ENCODE measurements around the gene CHST2. TPM values are rescaled to one million over a fixed set of nuclear protein-coding genes. Genes with fewer than 3 reads are reported as not detected.

The CHST2 gene
- total RNA-seq, 1 experiment from 2014 or later = 1.7 TPM

DNA sequence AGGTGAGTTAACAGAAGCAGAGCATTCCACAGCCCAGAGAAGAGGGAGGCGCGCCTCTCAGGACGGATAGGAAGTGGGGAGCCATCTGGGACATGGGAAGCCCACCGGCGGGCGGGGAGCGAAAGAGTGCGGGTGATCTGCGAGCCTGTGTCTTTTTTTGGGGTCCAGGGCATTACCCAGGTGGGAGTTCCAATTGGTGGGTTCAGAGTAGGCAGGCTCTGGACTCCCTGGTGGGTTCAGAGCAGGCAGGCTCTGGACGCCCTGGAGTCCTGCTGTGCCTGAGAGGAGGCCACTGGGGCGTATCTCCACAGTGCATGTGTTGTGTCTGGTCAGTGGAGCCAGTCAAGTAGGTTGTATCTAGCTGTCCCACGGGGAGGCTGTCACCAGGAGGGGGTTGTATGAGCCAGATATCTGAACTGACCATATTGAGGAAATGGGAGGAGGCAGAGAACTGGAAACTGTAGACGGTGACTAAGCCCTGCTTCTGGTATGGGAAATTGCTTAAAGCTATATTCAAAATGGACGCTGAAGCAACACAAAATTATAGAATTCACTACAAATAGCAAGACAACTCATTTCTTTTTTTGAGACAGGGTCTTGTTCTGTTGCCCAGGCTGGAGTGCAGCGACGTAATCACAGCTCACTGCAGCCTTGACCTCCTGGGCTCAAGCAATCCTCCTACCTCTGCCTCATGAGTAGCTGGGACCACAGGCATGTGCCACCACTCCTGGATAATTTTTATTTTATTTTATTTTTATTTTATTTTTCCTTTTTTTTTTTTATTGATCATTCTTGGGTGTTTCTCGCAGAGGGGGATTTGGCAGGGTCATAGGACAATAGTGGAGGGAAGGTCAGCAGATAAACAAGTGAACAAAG, 34.5 kb upstream of the CHST2 start:
- CTCF ChIA-PET = no interaction called here

DNA sequence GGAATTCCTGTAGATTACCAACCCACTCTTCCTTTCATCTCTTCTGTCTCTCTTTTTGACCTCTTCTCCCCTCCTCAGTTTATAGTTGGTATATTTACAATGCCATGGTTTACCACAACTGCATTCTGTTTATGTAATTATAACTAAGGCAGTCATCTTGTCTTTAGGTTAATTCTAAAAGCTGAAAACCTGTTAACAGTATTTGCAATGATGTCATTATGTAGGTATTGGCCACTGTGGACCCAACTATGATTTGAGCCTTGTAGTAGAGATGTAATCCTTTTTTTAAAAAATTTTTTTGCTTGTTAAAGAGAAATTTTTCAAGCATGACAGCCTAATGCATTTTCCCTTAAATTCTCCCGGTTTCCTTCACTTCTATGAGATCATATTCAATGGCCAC, 30.7 kb upstream of the CHST2 start:
- no peak overlapping the region for H2AFZ ChIP-seq (ENCODE audit: low read depth, low read length, poor library complexity, severe bottlenecking)
- RAD21 ChIA-PET (ENCODE audit: low non-redundant PET in 1 of 2, low total read pairs in 2 of 2, uncharacterized antibody in 2 of 2, unreplicated experiment in 2 of 2) = no interaction called here
- CTCF ChIA-PET = no interaction called here

More for the DNA sequence above, 34.5 kb upstream of the CHST2 start:
- no peak overlapping the region for H3K4me2 ChIP-seq (ENCODE audit: low read length)
- no peak overlapping the region for H3K4me3 ChIP-seq (replicated peaks in 1 of 2; ENCODE audit: low read depth in 1 of 2, low read length in 2 of 2)
- DNase-seq (ENCODE audit: low read depth, low spot score) (no peak), ATAC-seq (0 out of 2 replicates have a peak, but pooled peaks have one; percentile 34)
- H4K20me1 ChIP-seq (ENCODE audit: insufficient read depth) = no peaks in the 10 kb centered on the region
- no peaks in the 10 kb centered on the region for H3K9me3 ChIP-seq (ENCODE audit: control insufficient read depth in 1 of 2, insufficient read depth in 1 of 2, low read depth in 1 of 2, low read length in 2 of 2)
- H3K36me3 ChIP-seq (ENCODE audit: control insufficient read depth in 1 of 2, insufficient read depth in 2 of 2, low read length in 2 of 2) = no peaks in the 10 kb centered on the region
- TF ChIP-seq, protein P1, sequence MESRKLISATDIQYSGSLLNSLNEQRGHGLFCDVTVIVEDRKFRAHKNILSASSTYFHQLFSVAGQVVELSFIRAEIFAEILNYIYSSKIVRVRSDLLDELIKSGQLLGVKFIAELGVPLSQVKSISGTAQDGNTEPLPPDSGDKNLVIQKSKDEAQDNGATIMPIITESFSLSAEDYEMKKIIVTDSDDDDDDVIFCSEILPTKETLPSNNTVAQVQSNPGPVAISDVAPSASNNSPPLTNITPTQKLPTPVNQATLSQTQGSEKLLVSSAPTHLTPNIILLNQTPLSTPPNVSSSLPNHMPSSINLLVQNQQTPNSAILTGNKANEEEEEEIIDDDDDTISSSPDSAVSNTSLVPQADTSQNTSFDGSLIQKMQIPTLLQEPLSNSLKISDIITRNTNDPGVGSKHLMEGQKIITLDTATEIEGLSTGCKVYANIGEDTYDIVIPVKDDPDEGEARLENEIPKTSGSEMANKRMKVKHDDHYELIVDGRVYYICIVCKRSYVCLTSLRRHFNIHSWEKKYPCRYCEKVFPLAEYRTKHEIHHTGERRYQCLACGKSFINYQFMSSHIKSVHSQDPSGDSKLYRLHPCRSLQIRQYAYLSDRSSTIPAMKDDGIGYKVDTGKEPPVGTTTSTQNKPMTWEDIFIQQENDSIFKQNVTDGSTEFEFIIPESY (IDR thresholded peaks at IDR 0.05; ENCODE audit: extremely low read depth, insufficient replicate concordance, low read length) = no peak
- TF ChIP-seq ZFX (IDR thresholded peaks at IDR 0.05) (no peak), RAD21 (IDR thresholded peaks at IDR 0.05; ENCODE audit: low read depth) (no peak)
- no peaks in the 10 kb centered on the region for H3K4me1 ChIP-seq (ENCODE audit: control insufficient read depth in 1 of 2, insufficient read depth in 2 of 2, low read length in 2 of 2)
- intact Hi-C loops (cut with micrococcal nuclease) = no loop called here
- no TSS peak for BruUV-seq (replicated peaks)
- no peaks in the 10 kb centered on the region for H3K79me2 ChIP-seq (ENCODE audit: insufficient read depth, low read length)
- H3K27me3 ChIP-seq (ENCODE audit: insufficient read depth, low read length) = no peaks in the 10 kb centered on the region
- no peak overlapping the region for H3K27ac ChIP-seq (ENCODE audit: low read depth, low read length)
- no peaks in the 10 kb centered on the region for H3K9me2 ChIP-seq (ENCODE audit: insufficient read depth)
- ChIA-PET POLR2A (no interaction called here), RAD21 (ENCODE audit: low non-redundant PET in 1 of 2, low total read pairs in 2 of 2, uncharacterized antibody in 2 of 2, unreplicated experiment in 2 of 2) (no interaction called here)
- no peak overlapping the region for H2AFZ ChIP-seq (ENCODE audit: low read depth, low read length, poor library complexity, severe bottlenecking)
- no peak overlapping the region for H3K9ac ChIP-seq (ENCODE audit: low read length)

More for the DNA sequence above, 30.7 kb upstream of the CHST2 start:
- H3K4me1 ChIP-seq (ENCODE audit: control insufficient read depth in 1 of 2, insufficient read depth in 2 of 2, low read length in 2 of 2) = no peaks in the 10 kb centered on the region
- intact Hi-C loops (cut with micrococcal nuclease) = no loop called here
- H3K4me3 ChIP-seq (replicated peaks in 1 of 2; ENCODE audit: low read depth in 1 of 2, low read length in 2 of 2) = no peak overlapping the region
- POLR2A ChIA-PET = no interaction called here
- no peak for DNase-seq (ENCODE audit: low read depth, low spot score)
- H3K9me2 ChIP-seq (ENCODE audit: insufficient read depth) = no peaks in the 10 kb centered on the region
- H3K4me2 ChIP-seq (ENCODE audit: low read length) = no peak overlapping the region
- TF ChIP-seq CBX3 (IDR thresholded peaks at IDR 0.05; ENCODE audit: low read depth) (no peak), SIN3A (IDR thresholded peaks at IDR 0.05; ENCODE audit: low read depth) (no peak)
- H3K79me2 ChIP-seq (ENCODE audit: insufficient read depth, low read length) = no peaks in the 10 kb centered on the region
- H3K9ac ChIP-seq (ENCODE audit: low read length) = no peak overlapping the region
- ATAC-seq = no peak
- H3K9me3 ChIP-seq (ENCODE audit: control insufficient read depth in 1 of 2, insufficient read depth in 1 of 2, low read depth in 1 of 2, low read length in 2 of 2) = no peaks in the 10 kb centered on the region
- H3K36me3 ChIP-seq (ENCODE audit: control insufficient read depth in 1 of 2, insufficient read depth in 2 of 2, low read length in 2 of 2) = no peaks in the 10 kb centered on the region
- H3K27ac ChIP-seq (ENCODE audit: low read depth, low read length) = no peak overlapping the region
- H4K20me1 ChIP-seq (ENCODE audit: insufficient read depth) = no peaks in the 10 kb centered on the region
- H3K27me3 ChIP-seq (ENCODE audit: insufficient read depth, low read length) = no peaks in the 10 kb centered on the region
- BruUV-seq (replicated peaks) = no TSS peak
